ENCODE data around the gene IFNGR2. TPM values are rescaled to one million over a fixed set of nuclear protein-coding genes. Genes with fewer than 3 reads are reported as not detected.
A peak's percentile ranks its signal among the peaks of the same experiment; 100 is the strongest.

IFNGR2 gene
- total RNA-seq, 1 donor from 2014 or later: 34.6 TPM

GRCh38 chr21:33430858-33431257 is 27.6 kb downstream of the IFNGR2 start:
- no peak overlapping the region for H3K4me3 ChIP-seq
- no peak for DNase-seq
- no peaks in the 10 kb centered on the region for H3K9me3 ChIP-seq (replicated peaks)
- H3K27me3 ChIP-seq (ENCODE audit: low read depth): no peaks in the 10 kb centered on the region
- TF ChIP-seq CTCF (IDR thresholded peaks at IDR 0.05; ENCODE audit: borderline replicate concordance): no peak
- intact Hi-C loops (cut with micrococcal nuclease): no loop called here
- peaks cover 16% of the 10 kb centered on the region for H3K4me1 ChIP-seq
- peaks cover 98% of the 10 kb centered on the region for H3K36me3 ChIP-seq
- H3K27ac ChIP-seq (replicated peaks): no peak overlapping the region

- peaks cover 99% of the 10 kb centered on the region for H3K36me3 ChIP-seq
- no peak overlapping the region for H3K27ac ChIP-seq (replicated peaks)
- no peaks in the 10 kb centered on the region for H3K9me3 ChIP-seq (replicated peaks)
- no peak overlapping the region for H3K4me3 ChIP-seq
- H3K4me1 ChIP-seq: peaks cover 16% of the 10 kb centered on the region
- DNase-seq: no peak
- no peak for TF ChIP-seq CTCF (IDR thresholded peaks at IDR 0.05; ENCODE audit: borderline replicate concordance)
- H3K27me3 ChIP-seq (ENCODE audit: low read depth): no peaks in the 10 kb centered on the region
- intact Hi-C loops (cut with micrococcal nuclease): no loop called here
Observed at GRCh38 chr21:33432496-33432895, 29.3 kb downstream of the IFNGR2 start.

- intact Hi-C loops (cut with micrococcal nuclease): no loop called here
- Histone ChIP-seq H3K4me1 (peaks cover 16% of the 10 kb centered on the region), H3K27me3 (ENCODE audit: low read depth) (no peaks in the 10 kb centered on the region), H3K4me3 (no peak overlapping the region), H3K9me3 (replicated peaks) (no peaks in the 10 kb centered on the region), H3K27ac (replicated peaks) (peak overlapping the region; percentile 77), H3K36me3 (peaks cover 100% of the 10 kb centered on the region)
- no peak for TF ChIP-seq CTCF (IDR thresholded peaks at IDR 0.05; ENCODE audit: borderline replicate concordance)
- no peak for DNase-seq
Observed at GRCh38 chr21:33433001-33433400, 29.8 kb downstream of the IFNGR2 start.

- TF ChIP-seq CTCF (IDR thresholded peaks at IDR 0.05; ENCODE audit: borderline replicate concordance): no peak
- peaks cover 100% of the 10 kb centered on the region for H3K36me3 ChIP-seq
- peak overlapping the region; percentile 77 for H3K27ac ChIP-seq (replicated peaks)
- H3K27me3 ChIP-seq (ENCODE audit: low read depth): no peaks in the 10 kb centered on the region
- intact Hi-C loops (cut with micrococcal nuclease): no loop called here
- H3K4me3 ChIP-seq: no peak overlapping the region
- H3K4me1 ChIP-seq: peaks cover 16% of the 10 kb centered on the region
- no peak for DNase-seq
- H3K9me3 ChIP-seq (replicated peaks): no peaks in the 10 kb centered on the region
Observed at GRCh38 chr21:33433425-33434114, 30.4 kb downstream of the IFNGR2 start.

GRCh38 chr21:33434770-33435360 is 31.7 kb downstream of the IFNGR2 start:
- intact Hi-C loops (cut with micrococcal nuclease): no loop called here
- Histone ChIP-seq H3K36me3 (peaks cover 98% of the 10 kb centered on the region), H3K4me3 (no peak overlapping the region), H3K4me1 (peaks cover 16% of the 10 kb centered on the region), H3K9me3 (replicated peaks) (no peaks in the 10 kb centered on the region), H3K27ac (replicated peaks) (peak overlapping the region; percentile 77), H3K27me3 (ENCODE audit: low read depth) (no peaks in the 10 kb centered on the region)
- no peak for DNase-seq
- TF ChIP-seq CTCF (IDR thresholded peaks at IDR 0.05; ENCODE audit: borderline replicate concordance): no peak

All from left ventricle myocardium inferior (tissue), 1 donor.